NB4 (cell line): ENCODE data around the gene CST4.
A peak's percentile ranks its signal among the peaks of the same experiment; 100 is the strongest.

ENCODE experiments used
- MAX ChIP-seq: IDR thresholded peaks from 2 replicates; pipeline ENCODE4 v1.6.1; 2011; ENCODE audit warnings: low read depth, low read length
- POLR2A ChIP-seq: IDR thresholded peaks from 2 replicates; pipeline ENCODE4 v1.6.1; 2011; ENCODE audit warnings: mild to moderate bottlenecking; ENCODE audit not compliant: insufficient read length; ENCODE audit errors: extremely low read depth
- TF ChIP-seq, protein P1 (sequence below): IDR thresholded peaks from one replicate; pipeline ENCODE4 v1.5.1; 2012; ENCODE audit warnings: low read depth, low read length

GRCh38 chr20:23668477-23668951 is 20.3 kb downstream of the CST4 start:
- TF ChIP-seq, protein P1, sequence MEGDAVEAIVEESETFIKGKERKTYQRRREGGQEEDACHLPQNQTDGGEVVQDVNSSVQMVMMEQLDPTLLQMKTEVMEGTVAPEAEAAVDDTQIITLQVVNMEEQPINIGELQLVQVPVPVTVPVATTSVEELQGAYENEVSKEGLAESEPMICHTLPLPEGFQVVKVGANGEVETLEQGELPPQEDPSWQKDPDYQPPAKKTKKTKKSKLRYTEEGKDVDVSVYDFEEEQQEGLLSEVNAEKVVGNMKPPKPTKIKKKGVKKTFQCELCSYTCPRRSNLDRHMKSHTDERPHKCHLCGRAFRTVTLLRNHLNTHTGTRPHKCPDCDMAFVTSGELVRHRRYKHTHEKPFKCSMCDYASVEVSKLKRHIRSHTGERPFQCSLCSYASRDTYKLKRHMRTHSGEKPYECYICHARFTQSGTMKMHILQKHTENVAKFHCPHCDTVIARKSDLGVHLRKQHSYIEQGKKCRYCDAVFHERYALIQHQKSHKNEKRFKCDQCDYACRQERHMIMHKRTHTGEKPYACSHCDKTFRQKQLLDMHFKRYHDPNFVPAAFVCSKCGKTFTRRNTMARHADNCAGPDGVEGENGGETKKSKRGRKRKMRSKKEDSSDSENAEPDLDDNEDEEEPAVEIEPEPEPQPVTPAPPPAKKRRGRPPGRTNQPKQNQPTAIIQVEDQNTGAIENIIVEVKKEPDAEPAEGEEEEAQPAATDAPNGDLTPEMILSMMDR: peak; percentile 86
- TF ChIP-seq POLR2A (no peak), MAX (no peak)
